C4-2B (cell line): Measurements from ENCODE around the gene HGFAC.
A peak's percentile ranks its signal among the peaks of the same experiment; 100 is the strongest.
"Not testable (repeated sequence)": the region's sequence is repeated elsewhere in the genome, so short reads cannot be mapped to it uniquely, and the experiment has no call there.

Experiments used
- H3K27ac ChIP-seq: fragments of 450-650 bp; 2 replicates; pipeline ENCODE4 v1.5.1; 2017
- CTCF ChIP-seq: fragments of 450-650 bp; conservative IDR thresholded peaks from 2 replicates; pipeline ENCODE4 v1.5.1; 2017; ENCODE audit warnings: mild to moderate bottlenecking
- ZFX ChIP-seq: fragments of 450-650 bp; IDR thresholded peaks from 2 replicates; pipeline ENCODE4 v1.6.1; 2017

The HGFAC gene

GRCh38 chr4:3449574-3450534 is 8.1 kb downstream of the HGFAC start:
- H3K27ac ChIP-seq, result no peak overlapping the region
- TF ChIP-seq ZFX (no peak), CTCF (no peak)

- H3K27ac ChIP-seq, result no peak overlapping the region
- no peak for TF ChIP-seq CTCF
- TF ChIP-seq ZFX, result no peak
Measured at GRCh38 chr4:3450643-3451042, 8.9 kb downstream of the HGFAC start.

GRCh38 chr4:3451956-3452355 is 10.2 kb downstream of the HGFAC start:
- TF ChIP-seq ZFX, result no peak
- no peak for TF ChIP-seq CTCF

GRCh38 chr4:3452376-3452775 is 10.6 kb downstream of the HGFAC start:
- TF ChIP-seq CTCF (peak; percentile 43), ZFX (no peak)
- H3K27ac ChIP-seq, result no peak overlapping the region

More at GRCh38 chr4:3451956-3452355, 10.2 kb downstream of the HGFAC start:
- H3K27ac ChIP-seq, result no peak overlapping the region

- not testable (repeated sequence) for H3K27ac ChIP-seq
Measured at GRCh38 chr4:3455596-3455995, 13.8 kb downstream of the HGFAC start.

GRCh38 chr4:3458371-3458770 is 16.6 kb downstream of the HGFAC start:
- H3K27ac ChIP-seq, result no peak overlapping the region
- TF ChIP-seq CTCF (no peak), ZFX (no peak)

GRCh38 chr4:3459156-3459555 is 17.4 kb downstream of the HGFAC start:
- H3K27ac ChIP-seq, result not testable (repeated sequence)

- no peak for TF ChIP-seq ZFX
- TF ChIP-seq CTCF, result no peak
- peak overlapping the region; percentile 62 for H3K27ac ChIP-seq
Measured at GRCh38 chr4:3460926-3461325, 19.2 kb downstream of the HGFAC start.
